ENCODE data around the gene LY86.

DNA sequence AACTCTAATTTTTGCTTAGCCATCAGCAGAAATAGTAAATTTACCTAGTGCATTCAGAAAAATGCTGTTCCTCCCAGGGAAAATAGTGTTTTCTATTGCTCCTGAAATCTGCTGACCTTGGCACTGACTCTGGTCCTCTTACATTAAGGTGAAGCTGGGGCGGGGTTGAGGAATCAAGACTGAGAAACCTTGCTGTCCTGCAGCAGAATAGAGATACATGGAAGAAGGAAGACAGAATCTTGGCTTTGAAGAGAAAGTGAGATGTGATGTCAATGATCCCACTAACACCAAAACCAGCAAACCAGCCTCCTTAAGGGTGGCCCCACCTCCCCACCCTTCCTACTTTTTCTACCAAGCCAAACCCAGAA is 840 bp upstream of the LY86 start:
- TF ChIP-seq POLR2A (IDR thresholded peaks at IDR 0.05; ENCODE audit: low read depth) (no peak), POLR2AphosphoS5 (IDR thresholded peaks at IDR 0.05) (no peak)
- TF ChIP-seq, protein P1, sequence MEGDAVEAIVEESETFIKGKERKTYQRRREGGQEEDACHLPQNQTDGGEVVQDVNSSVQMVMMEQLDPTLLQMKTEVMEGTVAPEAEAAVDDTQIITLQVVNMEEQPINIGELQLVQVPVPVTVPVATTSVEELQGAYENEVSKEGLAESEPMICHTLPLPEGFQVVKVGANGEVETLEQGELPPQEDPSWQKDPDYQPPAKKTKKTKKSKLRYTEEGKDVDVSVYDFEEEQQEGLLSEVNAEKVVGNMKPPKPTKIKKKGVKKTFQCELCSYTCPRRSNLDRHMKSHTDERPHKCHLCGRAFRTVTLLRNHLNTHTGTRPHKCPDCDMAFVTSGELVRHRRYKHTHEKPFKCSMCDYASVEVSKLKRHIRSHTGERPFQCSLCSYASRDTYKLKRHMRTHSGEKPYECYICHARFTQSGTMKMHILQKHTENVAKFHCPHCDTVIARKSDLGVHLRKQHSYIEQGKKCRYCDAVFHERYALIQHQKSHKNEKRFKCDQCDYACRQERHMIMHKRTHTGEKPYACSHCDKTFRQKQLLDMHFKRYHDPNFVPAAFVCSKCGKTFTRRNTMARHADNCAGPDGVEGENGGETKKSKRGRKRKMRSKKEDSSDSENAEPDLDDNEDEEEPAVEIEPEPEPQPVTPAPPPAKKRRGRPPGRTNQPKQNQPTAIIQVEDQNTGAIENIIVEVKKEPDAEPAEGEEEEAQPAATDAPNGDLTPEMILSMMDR (IDR thresholded peaks at IDR 0.05), result no peak
